ENCODE measurements around the gene UTP14A. TPM values are rescaled to one million over a fixed set of nuclear protein-coding genes. Genes with fewer than 3 reads are reported as not detected.

The UTP14A gene
- total RNA-seq, 2 donors from 2014 or later, result 15.6 to 24.9 TPM

DNA sequence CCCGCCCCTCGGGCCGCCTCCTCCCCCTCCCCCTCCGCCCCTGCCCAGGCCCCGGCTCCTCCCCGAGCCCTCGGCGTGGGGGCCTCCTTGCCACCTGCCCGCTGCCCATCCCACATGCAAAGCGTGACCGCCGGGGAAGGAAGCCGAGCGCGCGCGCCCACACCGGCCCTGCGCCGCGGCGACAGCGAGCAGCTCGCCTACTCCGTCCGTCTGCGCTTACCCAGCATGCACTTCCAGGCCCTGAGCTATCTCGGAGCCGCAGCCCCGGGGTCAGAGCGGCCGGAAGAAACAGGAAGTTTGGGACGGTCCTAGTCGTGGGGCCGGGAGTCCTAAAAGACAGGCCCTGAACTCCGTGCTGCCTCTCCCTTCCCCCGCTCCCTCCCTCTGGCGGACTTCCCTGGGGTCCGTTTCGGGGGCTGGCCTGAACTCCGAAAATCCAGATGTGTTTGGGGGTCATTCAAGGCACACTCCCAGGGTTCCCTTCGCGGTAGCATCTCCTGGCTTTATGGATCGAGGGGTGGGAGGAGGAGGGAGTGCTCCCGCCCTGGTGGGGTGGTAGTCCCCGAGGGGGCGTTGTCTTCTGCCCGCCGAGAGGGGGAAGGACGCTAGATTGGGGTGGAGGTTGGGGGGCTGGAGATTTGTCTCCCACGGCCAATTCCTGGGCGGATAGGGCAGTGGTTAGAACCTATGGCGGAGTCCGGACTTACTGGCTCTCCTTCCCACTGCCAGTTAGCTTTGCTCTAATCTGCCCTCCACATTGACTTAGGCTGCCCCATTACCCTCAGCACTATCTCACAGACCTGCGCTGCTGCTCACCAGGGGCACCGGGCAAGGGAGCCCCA, 51.5 kb downstream of the UTP14A start:
- Histone ChIP-seq H3K9me3 (ENCODE audit: control insufficient read depth, low read length) (no peaks in the 10 kb centered on the region), H3K4me3 (ENCODE audit: low read length) (peak overlapping the region; percentile 70), H3K27me3 (ENCODE audit: control insufficient read depth, insufficient read depth, low read length, poor library complexity, severe bottlenecking) (peaks cover 69% of the 10 kb centered on the region), H3K9ac (ENCODE audit: extremely low read depth, low read length, poor library complexity, severe bottlenecking) (no peak overlapping the region), H3K4me1 (ENCODE audit: control insufficient read depth, insufficient read depth, low read length) (no peaks in the 10 kb centered on the region), H3K27ac (ENCODE audit: low read depth, low read length) (no peak overlapping the region), H3K36me3 (ENCODE audit: control insufficient read depth, insufficient read depth, low read length) (no peaks in the 10 kb centered on the region)
- Mint-ChIP-seq H3K27me3 (ENCODE audit: insufficient read depth) (peaks cover 87% of the 10 kb centered on the region), H3K36me3 (ENCODE audit: low read depth) (no peaks in the 10 kb centered on the region), H3K4me3 (peak overlapping the region; percentile 61), H3K4me1 (peaks cover 6% of the 10 kb centered on the region), H3K9me3 (peaks cover 39% of the 10 kb centered on the region), H3K27ac (no peak overlapping the region)
- TF ChIP-seq, protein P1, sequence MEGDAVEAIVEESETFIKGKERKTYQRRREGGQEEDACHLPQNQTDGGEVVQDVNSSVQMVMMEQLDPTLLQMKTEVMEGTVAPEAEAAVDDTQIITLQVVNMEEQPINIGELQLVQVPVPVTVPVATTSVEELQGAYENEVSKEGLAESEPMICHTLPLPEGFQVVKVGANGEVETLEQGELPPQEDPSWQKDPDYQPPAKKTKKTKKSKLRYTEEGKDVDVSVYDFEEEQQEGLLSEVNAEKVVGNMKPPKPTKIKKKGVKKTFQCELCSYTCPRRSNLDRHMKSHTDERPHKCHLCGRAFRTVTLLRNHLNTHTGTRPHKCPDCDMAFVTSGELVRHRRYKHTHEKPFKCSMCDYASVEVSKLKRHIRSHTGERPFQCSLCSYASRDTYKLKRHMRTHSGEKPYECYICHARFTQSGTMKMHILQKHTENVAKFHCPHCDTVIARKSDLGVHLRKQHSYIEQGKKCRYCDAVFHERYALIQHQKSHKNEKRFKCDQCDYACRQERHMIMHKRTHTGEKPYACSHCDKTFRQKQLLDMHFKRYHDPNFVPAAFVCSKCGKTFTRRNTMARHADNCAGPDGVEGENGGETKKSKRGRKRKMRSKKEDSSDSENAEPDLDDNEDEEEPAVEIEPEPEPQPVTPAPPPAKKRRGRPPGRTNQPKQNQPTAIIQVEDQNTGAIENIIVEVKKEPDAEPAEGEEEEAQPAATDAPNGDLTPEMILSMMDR (conservative IDR thresholded peaks at IDR 0.05), result no peak
- 0 to 6% methylated on average over 1 to 40 of the region's 56 CpGs for WGBS, 2 experiments (ENCODE audit: insufficient coverage in 1 of 2, insufficient read length in 1 of 2)
- DNase-seq, result peak; percentile 87

DNA sequence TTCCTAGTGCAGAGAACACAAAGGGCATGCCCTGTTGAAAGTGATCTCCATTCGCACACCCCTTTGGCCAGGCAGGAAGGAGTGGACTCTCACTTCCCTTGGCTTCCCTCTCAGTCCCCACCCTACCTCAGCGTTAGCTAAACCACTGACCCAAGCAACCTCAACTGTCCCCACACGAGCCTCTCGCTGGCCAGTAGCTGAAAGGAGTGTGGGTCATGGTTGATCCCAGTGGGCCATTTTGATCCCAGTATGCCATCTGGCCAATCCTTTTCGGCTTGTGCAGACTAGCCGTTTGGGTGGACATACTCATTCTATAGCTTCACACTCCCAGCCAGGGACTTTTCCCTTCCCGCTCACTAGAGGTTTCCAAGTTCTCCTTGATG, 52.1 kb downstream of the UTP14A start:
- TF ChIP-seq, protein P1 (conservative IDR thresholded peaks at IDR 0.05), result no peak
- Histone ChIP-seq H3K27ac (ENCODE audit: low read depth, low read length) (no peak overlapping the region), H3K9ac (ENCODE audit: extremely low read depth, low read length, poor library complexity, severe bottlenecking) (no peak overlapping the region), H3K4me1 (ENCODE audit: control insufficient read depth, insufficient read depth, low read length) (no peaks in the 10 kb centered on the region), H3K36me3 (ENCODE audit: control insufficient read depth, insufficient read depth, low read length) (no peaks in the 10 kb centered on the region), H3K27me3 (ENCODE audit: control insufficient read depth, insufficient read depth, low read length, poor library complexity, severe bottlenecking) (peaks cover 68% of the 10 kb centered on the region), H3K9me3 (ENCODE audit: control insufficient read depth, low read length) (no peaks in the 10 kb centered on the region), H3K4me3 (ENCODE audit: low read length) (peak overlapping the region; percentile 70)
- WGBS, 2 experiments (ENCODE audit: insufficient coverage in 1 of 2, insufficient read length in 1 of 2), result 41% methylated on average over 5 of the region's 7 CpGs; no CpG with 5 or more reads in 1 of the 2 experiments
- no peak overlapping the region for H3K27ac Mint-ChIP-seq
- H3K4me1 Mint-ChIP-seq, result peaks cover 5% of the 10 kb centered on the region
- H3K9me3 Mint-ChIP-seq, result peaks cover 41% of the 10 kb centered on the region
- DNase-seq, result no peak
- H3K4me3 Mint-ChIP-seq, result peak overlapping the region; percentile 61
- H3K27me3 Mint-ChIP-seq (ENCODE audit: insufficient read depth), result peaks cover 83% of the 10 kb centered on the region
- H3K36me3 Mint-ChIP-seq (ENCODE audit: low read depth), result no peaks in the 10 kb centered on the region

DNA sequence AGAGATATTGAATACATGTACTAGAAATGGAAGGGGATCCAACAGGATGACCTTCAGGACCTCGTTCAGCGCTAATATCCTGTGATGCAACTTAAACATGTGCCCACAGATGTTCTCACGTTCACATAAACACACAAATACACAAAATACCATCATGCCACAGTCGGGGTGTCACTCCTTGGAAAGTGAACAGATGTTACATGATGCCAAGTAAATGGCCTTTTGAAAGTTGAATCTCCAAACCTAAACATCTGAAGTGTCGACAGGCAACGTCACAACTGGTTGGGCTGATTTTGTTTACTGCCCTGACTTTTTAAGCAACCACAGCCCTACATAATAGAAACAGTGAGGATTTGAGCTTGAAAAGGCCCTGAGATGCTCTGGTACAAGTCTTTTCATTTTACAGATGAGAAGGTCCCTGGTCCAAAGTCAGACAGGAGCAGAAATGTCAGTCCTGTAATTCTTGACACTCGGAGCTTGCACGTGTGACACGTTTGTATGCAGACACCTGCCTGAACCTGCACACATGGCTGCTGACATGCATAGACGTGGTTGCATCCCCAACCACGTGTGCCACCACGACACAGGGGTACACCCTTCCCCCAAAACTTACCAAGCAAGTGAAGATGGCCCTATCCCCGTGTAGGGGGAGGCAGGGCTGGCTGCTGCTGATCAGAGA, 53.0 kb downstream of the UTP14A start:
- Histone ChIP-seq H3K36me3 (ENCODE audit: control insufficient read depth, insufficient read depth, low read length) (no peaks in the 10 kb centered on the region), H3K9ac (ENCODE audit: extremely low read depth, low read length, poor library complexity, severe bottlenecking) (no peak overlapping the region), H3K27ac (ENCODE audit: low read depth, low read length) (no peak overlapping the region), H3K27me3 (ENCODE audit: control insufficient read depth, insufficient read depth, low read length, poor library complexity, severe bottlenecking) (peaks cover 60% of the 10 kb centered on the region), H3K4me3 (ENCODE audit: low read length) (no peak overlapping the region), H3K4me1 (ENCODE audit: control insufficient read depth, insufficient read depth, low read length) (no peaks in the 10 kb centered on the region), H3K9me3 (ENCODE audit: control insufficient read depth, low read length) (no peaks in the 10 kb centered on the region)
- Mint-ChIP-seq H3K27ac (no peak overlapping the region), H3K36me3 (ENCODE audit: low read depth) (no peaks in the 10 kb centered on the region), H3K4me3 (no peak overlapping the region), H3K4me1 (peaks cover 4% of the 10 kb centered on the region), H3K9me3 (peaks cover 38% of the 10 kb centered on the region), H3K27me3 (ENCODE audit: insufficient read depth) (peaks cover 79% of the 10 kb centered on the region)
- TF ChIP-seq, protein P1 (conservative IDR thresholded peaks at IDR 0.05), result no peak
- no peak for DNase-seq
- WGBS, 2 experiments (ENCODE audit: insufficient coverage in 1 of 2, insufficient read length in 1 of 2), result 24 to 33% methylated on average over 2 to 13 of the region's 13 CpGs

All from endodermal cell (in vitro differentiated cells).